Measurements from ENCODE around the gene KAT6B. TPM values are rescaled to one million over a fixed set of nuclear protein-coding genes. Genes with fewer than 3 reads are reported as not detected.

The KAT6B gene
- total RNA-seq, 1 donor from 2014 or later: 41.0 TPM

DNA sequence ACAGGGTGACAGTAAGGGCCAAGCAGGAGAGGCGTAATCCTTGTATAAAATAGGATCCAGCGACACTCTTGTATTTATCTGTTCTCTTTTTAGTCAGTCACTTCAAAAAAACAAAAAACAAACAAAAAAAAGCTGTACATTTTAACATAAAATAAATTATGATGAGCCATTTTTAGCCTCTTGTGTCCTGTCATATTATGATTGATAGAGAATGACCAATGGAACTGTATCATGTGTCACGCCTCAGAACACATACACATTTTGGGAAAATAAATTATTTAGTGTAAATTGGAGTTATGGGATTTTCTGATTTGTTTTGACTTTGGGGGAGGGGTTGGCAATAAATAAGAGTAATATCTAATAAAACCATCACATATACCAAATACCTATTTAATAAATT lies 205.7 kb downstream of the KAT6B start:
- no peak for DNase-seq
- Histone ChIP-seq H3K27me3 (ENCODE audit: low read depth) (no peaks in the 10 kb centered on the region), H3K4me1 (peaks cover 33% of the 10 kb centered on the region), H3K9me3 (replicated peaks) (no peaks in the 10 kb centered on the region), H3K27ac (replicated peaks) (no peak overlapping the region), H3K4me3 (no peak overlapping the region), H3K36me3 (peaks cover 37% of the 10 kb centered on the region)
- intact Hi-C loops (cut with micrococcal nuclease): no loop called here
- TF ChIP-seq, protein P1, sequence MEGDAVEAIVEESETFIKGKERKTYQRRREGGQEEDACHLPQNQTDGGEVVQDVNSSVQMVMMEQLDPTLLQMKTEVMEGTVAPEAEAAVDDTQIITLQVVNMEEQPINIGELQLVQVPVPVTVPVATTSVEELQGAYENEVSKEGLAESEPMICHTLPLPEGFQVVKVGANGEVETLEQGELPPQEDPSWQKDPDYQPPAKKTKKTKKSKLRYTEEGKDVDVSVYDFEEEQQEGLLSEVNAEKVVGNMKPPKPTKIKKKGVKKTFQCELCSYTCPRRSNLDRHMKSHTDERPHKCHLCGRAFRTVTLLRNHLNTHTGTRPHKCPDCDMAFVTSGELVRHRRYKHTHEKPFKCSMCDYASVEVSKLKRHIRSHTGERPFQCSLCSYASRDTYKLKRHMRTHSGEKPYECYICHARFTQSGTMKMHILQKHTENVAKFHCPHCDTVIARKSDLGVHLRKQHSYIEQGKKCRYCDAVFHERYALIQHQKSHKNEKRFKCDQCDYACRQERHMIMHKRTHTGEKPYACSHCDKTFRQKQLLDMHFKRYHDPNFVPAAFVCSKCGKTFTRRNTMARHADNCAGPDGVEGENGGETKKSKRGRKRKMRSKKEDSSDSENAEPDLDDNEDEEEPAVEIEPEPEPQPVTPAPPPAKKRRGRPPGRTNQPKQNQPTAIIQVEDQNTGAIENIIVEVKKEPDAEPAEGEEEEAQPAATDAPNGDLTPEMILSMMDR (IDR thresholded peaks at IDR 0.05; ENCODE audit: borderline replicate concordance): no peak

DNA sequence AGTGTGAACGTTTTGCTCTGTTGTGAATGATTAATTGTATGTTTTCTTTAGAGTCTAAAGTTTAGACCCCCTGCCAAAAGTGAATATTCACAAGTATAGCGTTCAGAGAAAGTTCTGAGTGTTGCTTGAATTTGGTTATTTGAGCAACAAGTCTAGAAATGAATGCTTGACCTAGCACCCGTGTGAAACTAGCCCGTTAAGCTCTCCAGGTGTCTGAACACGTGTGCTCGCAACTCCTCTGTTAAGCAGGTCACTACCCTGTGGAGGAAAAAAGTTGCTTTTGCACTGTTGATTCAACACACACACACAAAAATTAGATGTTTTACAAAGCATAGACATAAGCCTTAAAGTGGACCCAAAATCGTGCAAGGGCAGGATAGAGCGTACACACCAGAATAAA lies 206.4 kb downstream of the KAT6B start:
- no peak for DNase-seq

DNA sequence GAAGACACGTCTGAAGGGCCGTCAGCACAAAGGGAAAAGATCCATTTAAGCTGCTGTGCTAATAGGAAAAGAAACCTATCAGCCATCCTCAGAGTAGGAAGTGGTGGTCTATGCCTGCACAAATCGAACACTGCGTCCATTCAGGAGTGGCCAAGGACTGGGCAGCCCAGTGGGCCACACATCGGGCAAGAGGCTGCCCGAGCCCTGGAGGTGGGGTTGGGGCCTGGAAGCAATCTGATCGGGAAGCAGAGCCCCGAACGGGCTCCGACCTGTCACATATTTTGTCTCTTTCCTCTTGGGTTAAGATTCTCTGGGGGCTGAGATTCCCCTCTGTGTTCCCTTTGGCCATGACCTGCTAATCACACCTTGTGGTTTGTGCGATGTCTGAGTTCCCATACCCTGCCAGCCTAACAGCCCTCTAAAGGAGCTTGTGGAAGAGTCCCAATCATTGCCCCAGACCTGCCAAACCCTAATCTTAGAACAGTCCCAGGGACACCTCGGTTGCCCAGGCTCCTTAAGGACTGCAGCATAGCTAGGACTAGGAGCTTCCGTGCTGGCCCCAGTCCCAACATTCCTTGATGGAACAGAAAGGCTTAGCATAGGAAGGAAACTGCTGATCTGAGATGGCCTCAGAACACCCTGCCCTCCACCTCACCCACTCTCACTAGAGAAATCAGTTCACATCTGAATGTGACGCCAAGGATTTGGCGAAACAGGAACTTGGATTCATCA lies 207.2 kb downstream of the KAT6B start:
- peak; percentile 45 for DNase-seq
- H3K4me3 ChIP-seq: peak overlapping the region; percentile 17
- H3K36me3 ChIP-seq: peaks cover 25% of the 10 kb centered on the region
- TF ChIP-seq, protein P1 (IDR thresholded peaks at IDR 0.05; ENCODE audit: borderline replicate concordance): no peak
- peak overlapping the region; percentile 75 for H3K27ac ChIP-seq (replicated peaks)
- H3K9me3 ChIP-seq (replicated peaks): no peaks in the 10 kb centered on the region
- intact Hi-C loops (cut with micrococcal nuclease): no loop called here
- H3K4me1 ChIP-seq: peaks cover 40% of the 10 kb centered on the region
- no peaks in the 10 kb centered on the region for H3K27me3 ChIP-seq (ENCODE audit: low read depth)

More for the DNA sequence above, 206.4 kb downstream of the KAT6B start:
- Histone ChIP-seq H3K27ac (replicated peaks) (peak overlapping the region; percentile 75), H3K4me3 (no peak overlapping the region), H3K27me3 (ENCODE audit: low read depth) (no peaks in the 10 kb centered on the region), H3K4me1 (peaks cover 33% of the 10 kb centered on the region), H3K9me3 (replicated peaks) (no peaks in the 10 kb centered on the region), H3K36me3 (peaks cover 32% of the 10 kb centered on the region)
- TF ChIP-seq, protein P1 (IDR thresholded peaks at IDR 0.05; ENCODE audit: borderline replicate concordance): no peak
- intact Hi-C loops (cut with micrococcal nuclease): no loop called here

DNA sequence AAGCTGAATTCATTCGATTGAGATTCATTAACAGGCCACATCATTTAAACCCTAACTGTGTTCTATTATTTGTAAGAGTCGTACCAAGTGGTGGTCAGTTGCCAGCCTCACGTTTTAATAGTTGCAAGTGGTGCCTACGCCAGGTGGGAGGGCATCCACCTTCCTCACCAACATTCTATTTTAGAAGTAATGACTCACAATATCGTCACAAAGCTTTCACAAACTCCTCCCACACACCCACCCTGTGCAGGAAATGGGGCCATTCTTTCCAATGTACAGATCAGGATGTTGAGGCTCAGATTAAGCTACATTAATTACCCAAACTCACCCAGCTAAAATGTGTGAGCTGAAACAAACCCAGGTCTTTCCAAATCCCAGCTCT lies 207.7 kb downstream of the KAT6B start:
- intact Hi-C loops (cut with micrococcal nuclease): no loop called here
- peak overlapping the region; percentile 75 for H3K27ac ChIP-seq (replicated peaks)

DNA sequence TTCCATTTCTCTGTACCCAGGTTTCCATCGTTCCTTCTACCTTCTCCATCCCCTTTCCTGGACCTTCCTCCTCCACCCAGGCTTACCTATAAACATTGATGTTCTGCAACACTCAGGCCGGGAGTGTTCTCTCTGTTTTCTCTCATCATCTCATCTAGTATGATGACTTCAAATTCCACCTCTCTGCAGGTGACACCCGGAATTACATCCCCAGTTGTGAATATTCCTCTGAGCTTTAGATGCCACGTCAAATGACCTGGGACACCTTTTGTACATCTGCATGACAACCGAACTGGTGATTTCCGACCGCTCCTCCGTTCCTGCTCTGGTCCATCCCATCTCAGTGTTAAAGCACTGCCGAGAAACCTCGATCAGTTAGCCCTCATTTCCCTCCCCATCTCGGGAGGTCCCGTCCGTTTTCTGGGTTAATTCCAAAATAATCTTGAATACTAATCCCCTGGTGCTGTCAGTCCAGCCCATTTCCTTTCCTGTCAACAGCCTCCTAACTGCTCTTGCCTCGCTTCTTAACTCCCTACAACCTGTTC lies 208.4 kb downstream of the KAT6B start:
- peak overlapping the region; percentile 17 for H3K4me3 ChIP-seq
- H3K27ac ChIP-seq (replicated peaks): peak overlapping the region; percentile 75
- no peaks in the 10 kb centered on the region for H3K27me3 ChIP-seq (ENCODE audit: low read depth)
- no peaks in the 10 kb centered on the region for H3K9me3 ChIP-seq (replicated peaks)
- TF ChIP-seq, protein P1 (IDR thresholded peaks at IDR 0.05; ENCODE audit: borderline replicate concordance): peak; percentile 21
- no peak for DNase-seq
- peaks cover 46% of the 10 kb centered on the region for H3K4me1 ChIP-seq
- intact Hi-C loops (cut with micrococcal nuclease): no loop called here
- H3K36me3 ChIP-seq: peaks cover 15% of the 10 kb centered on the region

More for the DNA sequence above, 207.7 kb downstream of the KAT6B start:
- no peaks in the 10 kb centered on the region for H3K9me3 ChIP-seq (replicated peaks)
- H3K36me3 ChIP-seq: peaks cover 22% of the 10 kb centered on the region
- H3K27me3 ChIP-seq (ENCODE audit: low read depth): no peaks in the 10 kb centered on the region
- H3K4me1 ChIP-seq: peaks cover 45% of the 10 kb centered on the region
- no peak for DNase-seq
- TF ChIP-seq, protein P1 (IDR thresholded peaks at IDR 0.05; ENCODE audit: borderline replicate concordance): no peak
- H3K4me3 ChIP-seq: peak overlapping the region; percentile 17
